GM18526 (cell line): ENCODE data around the gene NTSR1.

Experiments
- POLR2A ChIP-seq: IDR thresholded peaks from 3 replicates; pipeline ENCODE4 v1.6.1; 2011; ENCODE audit not compliant: insufficient read length; ENCODE audit errors: extremely low read depth

Gene NTSR1

DNA sequence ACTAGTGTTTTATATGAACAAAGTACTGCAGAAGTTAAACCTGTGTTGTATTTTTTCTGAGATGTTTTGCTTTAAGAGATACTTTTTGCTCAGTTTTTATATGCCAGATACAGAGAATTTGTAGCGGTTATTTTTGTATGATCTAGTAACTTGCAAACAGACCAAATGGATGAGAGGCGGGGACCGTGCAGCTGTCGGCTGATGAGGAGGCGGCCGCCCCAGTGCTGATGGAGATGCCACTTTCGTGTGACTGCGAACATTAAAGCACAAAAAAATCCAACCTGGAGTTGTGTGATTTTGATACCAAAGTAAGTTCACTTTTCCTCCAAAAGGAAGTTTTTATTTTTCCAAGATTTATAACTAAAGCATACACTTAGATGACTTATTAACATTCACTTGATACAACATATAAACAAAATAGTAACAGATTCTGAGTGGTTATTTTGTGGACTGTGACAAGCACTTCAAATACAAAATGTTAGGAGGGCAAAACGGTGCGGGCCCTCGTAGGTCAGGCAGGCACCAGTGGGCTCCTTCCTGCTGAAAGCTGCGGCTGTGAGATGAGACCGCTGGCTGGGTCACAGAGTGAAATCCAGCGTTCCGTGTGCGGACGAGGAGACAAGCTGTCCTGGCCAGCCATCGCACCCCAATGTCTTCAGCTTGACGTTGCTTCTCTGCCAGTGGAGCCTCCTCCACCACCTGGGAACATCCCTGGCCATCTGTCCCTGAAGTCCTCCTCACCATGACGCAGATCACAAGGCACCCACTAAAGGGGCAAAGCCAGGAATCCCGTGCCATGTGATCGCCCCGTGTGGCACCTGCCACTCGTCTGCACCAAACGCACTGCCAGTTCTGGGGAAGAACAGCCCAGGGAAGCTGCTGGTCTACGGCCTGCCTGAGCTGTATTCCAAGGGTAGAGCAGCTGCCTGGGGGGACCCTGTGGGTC lies 92.0 kb downstream of the NTSR1 start:
- TF ChIP-seq POLR2A = no peak

DNA sequence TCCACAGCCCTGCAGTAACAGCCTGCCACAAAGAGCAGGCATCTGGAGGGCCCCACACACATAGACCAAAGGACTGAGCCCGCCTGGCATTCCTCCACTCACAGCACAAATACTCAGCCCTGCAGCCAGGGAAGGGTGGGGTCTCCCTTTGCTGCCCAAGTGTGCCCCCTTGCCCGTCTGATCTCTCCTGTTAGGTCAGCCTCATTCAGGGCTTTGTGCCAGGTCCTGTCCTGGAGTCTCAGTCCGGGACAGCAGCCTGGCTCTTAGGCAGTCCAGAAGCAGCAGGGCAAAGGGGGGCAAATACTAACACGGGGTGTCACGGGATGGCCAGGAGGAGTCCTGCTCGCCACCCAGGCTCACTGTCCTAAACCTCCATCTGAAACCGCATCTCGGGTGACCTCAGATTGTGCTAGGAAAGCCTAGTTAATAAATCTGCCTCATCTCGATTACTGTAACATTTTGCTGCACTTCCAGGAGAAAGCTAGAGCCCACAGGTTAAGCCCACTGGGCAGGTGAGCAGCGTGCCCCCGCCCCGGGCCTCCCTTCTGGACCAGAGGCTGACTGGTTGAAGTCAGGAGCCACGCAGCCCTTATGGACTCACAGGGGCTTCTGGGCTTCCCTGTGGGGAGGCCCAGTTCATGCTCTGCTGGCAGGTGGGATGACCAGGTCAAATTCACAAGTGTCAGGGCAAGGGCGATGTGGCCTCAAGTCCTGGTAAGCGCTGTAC lies 92.8 kb downstream of the NTSR1 start:
- TF ChIP-seq POLR2A = no peak

- no peak for TF ChIP-seq POLR2A
Measured at GRCh38 chr20:62802026-62802712, 93.5 kb downstream of the NTSR1 start.

GRCh38 chr20:62804021-62804626 lies 95.5 kb downstream of the NTSR1 start:
- no peak for TF ChIP-seq POLR2A

DNA sequence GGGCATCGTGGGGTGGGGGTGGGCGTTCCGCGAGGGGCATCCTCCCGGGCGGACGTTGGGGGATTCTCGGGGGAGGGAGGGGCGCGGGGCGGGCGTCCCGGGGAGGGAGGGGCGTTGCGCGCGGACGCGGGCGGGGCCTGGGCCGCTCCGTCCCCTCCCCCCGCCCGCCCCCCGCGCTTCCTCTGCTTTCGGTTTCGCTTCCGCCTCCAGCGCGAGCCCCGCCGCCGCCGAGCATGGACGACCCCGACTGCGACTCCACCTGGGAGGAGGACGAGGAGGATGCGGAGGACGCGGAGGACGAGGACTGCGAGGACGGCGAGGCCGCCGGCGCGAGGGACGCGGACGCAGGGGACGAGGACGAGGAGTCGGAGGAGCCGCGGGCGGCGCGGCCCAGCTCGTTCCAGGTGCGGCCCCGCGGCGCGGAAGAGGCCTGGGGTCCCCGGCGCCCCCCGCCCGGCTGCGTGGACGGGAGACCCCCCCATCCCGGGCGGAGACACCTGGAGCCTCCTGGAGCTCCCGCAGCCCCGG lies 96.1 kb downstream of the NTSR1 start, which contains the start of gene OGFR:
OGFR (plus strand) TSS at position 209 of the 528 bp plus-strand sequence; CDS start at position 234, 25 bp downstream.
- peak; percentile 79 for TF ChIP-seq POLR2A

GRCh38 chr20:62805155-62805710 lies 96.6 kb downstream of the NTSR1 start:
- no peak for TF ChIP-seq POLR2A

DNA sequence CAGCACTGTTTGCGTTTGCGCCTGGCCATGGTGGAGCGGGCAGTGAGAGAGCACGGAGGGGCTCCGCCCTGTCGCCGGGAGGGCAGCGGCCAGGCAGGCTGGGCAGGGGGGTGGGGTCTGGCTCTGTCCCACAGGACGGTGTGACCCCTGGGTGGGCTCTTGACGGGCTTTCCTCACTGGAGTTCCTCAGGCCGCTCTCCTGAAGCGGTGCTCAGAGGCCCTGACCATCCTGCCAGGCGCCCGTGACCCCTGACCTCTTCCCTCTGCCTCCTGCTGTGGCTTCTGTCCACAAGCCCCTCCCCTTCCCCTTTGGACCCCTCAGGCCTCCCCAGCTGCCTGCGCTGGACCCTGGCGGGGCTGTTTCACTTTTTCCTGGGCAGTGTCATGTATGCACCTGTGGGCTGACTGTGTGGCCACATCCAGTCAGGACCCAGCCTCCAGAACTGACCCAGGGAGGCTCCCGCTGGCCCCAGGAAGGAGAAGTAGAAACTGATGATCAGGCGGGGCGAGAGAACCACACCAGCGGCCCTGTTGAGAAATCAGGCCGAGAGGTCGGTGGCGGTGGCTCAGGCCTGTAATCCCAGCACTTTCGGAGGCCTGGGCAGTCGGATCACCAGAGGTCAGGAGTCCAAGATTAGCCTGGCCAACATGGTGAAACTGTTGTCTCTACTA lies 97.2 kb downstream of the NTSR1 start:
- TF ChIP-seq POLR2A = no peak

GRCh38 chr20:62806383-62807050 lies 97.9 kb downstream of the NTSR1 start:
- no peak for TF ChIP-seq POLR2A

DNA sequence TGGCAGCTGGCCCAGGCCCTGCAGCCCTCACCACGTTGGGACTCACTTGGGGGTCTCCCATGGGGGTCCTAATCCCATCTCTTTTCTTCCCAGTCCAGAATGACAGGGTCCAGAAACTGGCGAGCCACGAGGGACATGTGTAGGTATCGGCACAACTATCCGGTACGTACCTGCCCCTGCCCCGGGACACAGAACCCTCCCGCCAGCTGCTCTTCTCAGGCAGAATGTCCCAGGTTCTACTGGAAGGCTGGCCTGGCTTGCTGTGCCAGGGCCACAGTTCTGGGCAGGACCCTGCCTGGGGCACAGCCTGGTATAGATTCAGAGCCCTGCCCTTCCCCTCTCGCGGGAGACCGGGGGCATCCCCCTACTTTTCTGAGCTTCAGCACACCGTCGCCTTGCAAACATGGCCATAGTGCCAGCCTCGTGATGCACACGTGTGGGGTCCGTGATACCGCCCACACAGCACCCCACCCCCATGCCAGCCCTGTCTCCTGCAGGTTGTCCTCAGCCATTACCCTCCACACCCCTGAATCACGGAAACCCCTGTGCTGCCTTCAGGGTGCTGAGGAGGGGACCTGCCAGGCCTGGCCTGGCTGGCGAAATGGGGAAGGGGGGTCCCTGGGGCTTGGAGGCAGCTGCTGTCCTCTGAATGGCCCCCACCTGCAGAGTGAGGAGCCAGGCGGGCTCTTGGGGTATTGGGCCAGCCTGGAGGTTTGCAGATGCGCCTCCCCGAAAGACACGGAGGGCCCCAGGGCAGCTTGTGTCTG lies 99.0 kb downstream of the NTSR1 start:
- TF ChIP-seq POLR2A = no peak

DNA sequence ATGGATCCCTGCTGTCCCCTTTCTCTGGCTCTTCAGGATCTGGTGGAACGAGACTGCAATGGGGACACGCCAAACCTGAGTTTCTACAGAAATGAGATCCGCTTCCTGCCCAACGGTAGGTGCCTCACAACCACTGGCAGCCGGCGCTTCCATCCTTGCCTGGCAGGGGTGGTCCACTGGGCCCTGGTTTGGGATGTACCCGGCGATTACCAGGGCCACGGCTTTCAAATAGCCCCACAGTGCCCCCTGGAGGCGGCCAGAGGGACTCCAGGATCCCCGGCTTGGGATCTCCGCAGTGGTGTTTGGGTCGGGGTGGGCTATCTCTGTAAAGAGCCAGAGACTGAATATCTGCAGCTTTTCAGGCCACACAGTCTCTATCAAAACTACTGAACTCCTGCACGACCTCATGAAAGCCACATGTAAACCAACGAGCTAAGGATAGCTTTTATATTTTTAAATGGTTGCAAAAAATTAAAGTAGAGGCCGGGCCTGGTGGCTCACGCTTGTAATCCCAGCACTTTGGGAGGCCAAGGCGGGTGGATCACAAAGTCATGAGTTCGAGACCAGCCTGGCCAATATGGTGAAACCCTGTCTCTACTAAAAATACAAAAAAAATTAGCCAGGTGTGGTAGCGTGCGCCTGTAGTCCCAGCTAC lies 99.7 kb downstream of the NTSR1 start:
- no peak for TF ChIP-seq POLR2A

GRCh38 chr20:62809530-62810428 lies 101.1 kb downstream of the NTSR1 start:
- no peak for TF ChIP-seq POLR2A
